ENCODE measurements around the gene MX1. TPM values are rescaled to one million over a fixed set of nuclear protein-coding genes. Genes with fewer than 3 reads are reported as not detected.
A peak's percentile ranks its signal among the peaks of the same experiment; 100 is the strongest.

Gene MX1
- total RNA-seq, 4 donors from 2014 or later: 27.3 to 82.2 (median 61.9) TPM

DNA sequence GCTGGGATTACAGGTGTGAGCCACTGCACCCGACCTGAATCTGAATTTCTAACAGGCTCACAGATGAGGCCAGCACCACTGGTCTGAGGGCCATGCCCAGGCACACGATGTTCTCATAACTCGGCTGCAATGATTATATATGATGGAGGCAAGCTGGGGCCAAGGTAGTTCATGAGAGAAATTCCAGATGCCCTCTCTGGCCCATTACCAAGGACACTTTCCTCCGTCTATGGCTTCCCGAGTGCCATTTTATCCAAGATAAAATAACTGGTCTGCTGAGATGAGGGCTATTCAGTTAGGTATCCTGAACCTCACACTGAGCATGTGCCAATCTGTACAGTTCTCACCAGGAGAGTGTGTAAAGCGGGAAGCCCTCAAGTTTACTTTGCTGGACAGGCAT lies 65.4 kb downstream of the MX1 start:
- no peak overlapping the region for H3K27ac ChIP-seq
- WGBS, 2 donors (ENCODE audit: low coverage in 1 of 2): 77% methylated on average over 6 of the region's 6 CpGs; no CpG with 5 or more reads in 1 of the 2 donors
- intact Hi-C loops (cut with DNase I; ENCODE audit: low total_unique reads): no loop called here
- DNase-seq: no peak
- in situ Hi-C loops (cut with MboI; ENCODE audit: low pct_ligation_motif_present in 1 of 4, low pct_unique_long_range_greater_than_20kb in 1 of 4, low sequenced_read_pairs in 3 of 4): no loop called here
- H3K27me3 ChIP-seq: no peaks in the 10 kb centered on the region
- no peak overlapping the region for H3K4me3 ChIP-seq
- no peaks in the 10 kb centered on the region for H3K4me1 ChIP-seq
- TF ChIP-seq EP300 (IDR thresholded peaks at IDR 0.05; ENCODE audit: low read depth) (peak; percentile 56), POLR2A (IDR thresholded peaks at IDR 0.05) (no peak), POLR2AphosphoS5 (IDR thresholded peaks at IDR 0.05) (peak in 1 of 3 donors; percentile 58)
- TF ChIP-seq, protein P1, sequence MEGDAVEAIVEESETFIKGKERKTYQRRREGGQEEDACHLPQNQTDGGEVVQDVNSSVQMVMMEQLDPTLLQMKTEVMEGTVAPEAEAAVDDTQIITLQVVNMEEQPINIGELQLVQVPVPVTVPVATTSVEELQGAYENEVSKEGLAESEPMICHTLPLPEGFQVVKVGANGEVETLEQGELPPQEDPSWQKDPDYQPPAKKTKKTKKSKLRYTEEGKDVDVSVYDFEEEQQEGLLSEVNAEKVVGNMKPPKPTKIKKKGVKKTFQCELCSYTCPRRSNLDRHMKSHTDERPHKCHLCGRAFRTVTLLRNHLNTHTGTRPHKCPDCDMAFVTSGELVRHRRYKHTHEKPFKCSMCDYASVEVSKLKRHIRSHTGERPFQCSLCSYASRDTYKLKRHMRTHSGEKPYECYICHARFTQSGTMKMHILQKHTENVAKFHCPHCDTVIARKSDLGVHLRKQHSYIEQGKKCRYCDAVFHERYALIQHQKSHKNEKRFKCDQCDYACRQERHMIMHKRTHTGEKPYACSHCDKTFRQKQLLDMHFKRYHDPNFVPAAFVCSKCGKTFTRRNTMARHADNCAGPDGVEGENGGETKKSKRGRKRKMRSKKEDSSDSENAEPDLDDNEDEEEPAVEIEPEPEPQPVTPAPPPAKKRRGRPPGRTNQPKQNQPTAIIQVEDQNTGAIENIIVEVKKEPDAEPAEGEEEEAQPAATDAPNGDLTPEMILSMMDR (IDR thresholded peaks at IDR 0.05): no peak
- no peaks in the 10 kb centered on the region for H3K9me3 ChIP-seq
- H3K36me3 ChIP-seq: peaks cover 0 to 23% (median 4%) of the 10 kb centered on the region in 4 donors

DNA sequence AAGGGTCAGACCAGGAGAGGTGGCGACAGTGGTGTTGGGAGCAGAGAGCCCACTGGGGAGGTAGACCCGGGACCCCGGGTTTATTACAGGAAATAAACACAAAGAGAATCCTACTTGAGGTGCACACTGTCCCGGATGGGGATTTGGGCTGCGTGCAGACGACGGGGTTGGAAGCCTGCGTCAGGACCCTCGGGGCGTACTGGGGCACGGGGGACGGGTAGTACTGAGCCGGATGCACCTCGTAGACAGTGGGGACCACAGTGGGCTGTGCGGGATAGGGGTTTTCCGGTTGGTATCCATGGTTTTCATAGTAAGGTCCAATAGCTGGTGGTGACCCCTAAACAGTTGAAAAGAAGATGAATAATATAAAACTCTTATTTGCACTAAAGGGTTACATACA lies 68.2 kb downstream of the MX1 start:
- TF ChIP-seq POLR2AphosphoS5 (IDR thresholded peaks at IDR 0.05) (no peak), POLR2A (IDR thresholded peaks at IDR 0.05) (no peak), EP300 (IDR thresholded peaks at IDR 0.05; ENCODE audit: low read depth) (no peak)
- TF ChIP-seq, protein P1 (IDR thresholded peaks at IDR 0.05): no peak
- no peak overlapping the region for H3K4me3 ChIP-seq
- 93 to 97% methylated on average over 13 to 16 of the region's 16 CpGs for WGBS, 2 donors (ENCODE audit: low coverage in 1 of 2)
- no peaks in the 10 kb centered on the region for H3K9me3 ChIP-seq
- H3K4me1 ChIP-seq: peaks cover 0 to 21% (median 7%) of the 10 kb centered on the region in 4 donors
- in situ Hi-C loops (cut with MboI; ENCODE audit: low pct_ligation_motif_present in 1 of 4, low pct_unique_long_range_greater_than_20kb in 1 of 4, low sequenced_read_pairs in 3 of 4) (no loop called here), intact Hi-C loops (cut with DNase I; ENCODE audit: low total_unique reads) (no loop called here)
- no peak for DNase-seq
- no peaks in the 10 kb centered on the region for H3K27me3 ChIP-seq
- no peak overlapping the region for H3K27ac ChIP-seq
- peaks cover 0 to 12% (median 4%) of the 10 kb centered on the region in 4 donors for H3K36me3 ChIP-seq

DNA sequence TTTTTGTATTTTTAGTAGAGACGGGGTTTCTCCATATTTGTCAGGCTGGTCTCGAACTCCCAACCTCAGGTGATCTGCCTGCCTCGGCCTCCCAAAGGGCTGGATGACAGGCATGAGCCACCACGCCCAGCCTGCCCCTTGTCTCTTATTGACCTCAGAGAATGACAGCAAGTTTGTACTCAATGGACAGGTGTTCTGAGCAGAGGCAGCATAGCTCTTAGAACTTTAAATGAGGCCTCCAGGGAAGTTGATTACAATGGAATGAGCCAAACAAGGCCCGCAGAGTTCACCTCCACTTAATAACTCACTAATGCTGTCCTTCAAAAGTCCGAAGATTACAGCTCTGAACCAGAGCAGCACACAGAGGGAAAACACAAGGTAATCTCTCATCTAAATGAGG lies 71.0 kb downstream of the MX1 start:
- Histone ChIP-seq H3K4me3 (no peak overlapping the region), H3K4me1 (peaks cover 0 to 44% (median 27%) of the 10 kb centered on the region in 4 donors), H3K36me3 (peaks cover 0 to 10% (median 4%) of the 10 kb centered on the region in 4 donors), H3K27ac (no peak overlapping the region), H3K27me3 (no peaks in the 10 kb centered on the region), H3K9me3 (no peaks in the 10 kb centered on the region)
- no peak for DNase-seq
- intact Hi-C loops (cut with DNase I; ENCODE audit: low total_unique reads): no loop called here
- 73% methylated on average over 6 of the region's 6 CpGs; no CpG with 5 or more reads in 1 of the 2 donors for WGBS, 2 donors (ENCODE audit: low coverage in 1 of 2)
- TF ChIP-seq EP300 (IDR thresholded peaks at IDR 0.05; ENCODE audit: low read depth): no peak
- TF ChIP-seq, protein P1 (IDR thresholded peaks at IDR 0.05): no peak
- TF ChIP-seq POLR2AphosphoS5 (IDR thresholded peaks at IDR 0.05): peak in 1 of 3 donors; percentile 35
- no peak for TF ChIP-seq POLR2A (IDR thresholded peaks at IDR 0.05)
- in situ Hi-C loops (cut with MboI; ENCODE audit: low pct_ligation_motif_present in 1 of 4, low pct_unique_long_range_greater_than_20kb in 1 of 4, low sequenced_read_pairs in 3 of 4): no loop called here

DNA sequence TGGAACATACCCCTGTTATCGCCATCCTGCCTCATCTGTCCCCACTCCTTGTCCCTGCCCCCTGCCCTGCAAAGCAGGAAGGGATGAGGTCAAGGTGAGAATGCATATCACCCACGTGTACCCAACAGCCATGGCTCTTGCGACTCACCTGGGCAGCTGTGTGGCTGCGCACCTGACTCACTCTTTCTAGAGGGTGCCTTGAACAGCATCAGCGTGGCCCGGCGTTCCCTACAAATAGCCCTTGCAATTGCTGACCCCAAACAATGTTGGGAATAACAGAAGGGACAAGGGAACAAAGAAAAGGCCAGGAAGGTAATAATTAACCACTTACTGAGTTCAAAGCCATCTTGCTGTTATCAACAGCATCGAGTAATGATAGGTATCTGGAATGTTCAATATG lies 71.7 kb downstream of the MX1 start:
- no peak overlapping the region for H3K4me3 ChIP-seq
- peaks cover 0 to 51% (median 32%) of the 10 kb centered on the region in 4 donors for H3K4me1 ChIP-seq
- in situ Hi-C loops (cut with MboI; ENCODE audit: low pct_ligation_motif_present in 1 of 4, low pct_unique_long_range_greater_than_20kb in 1 of 4, low sequenced_read_pairs in 3 of 4) (no loop called here), intact Hi-C loops (cut with DNase I; ENCODE audit: low total_unique reads) (no loop called here)
- whole genome bisulfite sequencing, 2 donors (ENCODE audit: low coverage in 1 of 2): 38 to 76% methylated on average over 1 to 8 of the region's 8 CpGs
- H3K36me3 ChIP-seq: peaks cover 0 to 10% (median 4%) of the 10 kb centered on the region in 4 donors
- TF ChIP-seq POLR2A (IDR thresholded peaks at IDR 0.05): no peak
- peak in 1 of 3 donors; percentile 17 for TF ChIP-seq POLR2AphosphoS5 (IDR thresholded peaks at IDR 0.05)
- DNase-seq: no peak
- no peaks in the 10 kb centered on the region for H3K27me3 ChIP-seq
- H3K9me3 ChIP-seq: no peaks in the 10 kb centered on the region
- peak overlapping the region in 2 of 4 donors; percentile 92 to 94 for H3K27ac ChIP-seq

DNA sequence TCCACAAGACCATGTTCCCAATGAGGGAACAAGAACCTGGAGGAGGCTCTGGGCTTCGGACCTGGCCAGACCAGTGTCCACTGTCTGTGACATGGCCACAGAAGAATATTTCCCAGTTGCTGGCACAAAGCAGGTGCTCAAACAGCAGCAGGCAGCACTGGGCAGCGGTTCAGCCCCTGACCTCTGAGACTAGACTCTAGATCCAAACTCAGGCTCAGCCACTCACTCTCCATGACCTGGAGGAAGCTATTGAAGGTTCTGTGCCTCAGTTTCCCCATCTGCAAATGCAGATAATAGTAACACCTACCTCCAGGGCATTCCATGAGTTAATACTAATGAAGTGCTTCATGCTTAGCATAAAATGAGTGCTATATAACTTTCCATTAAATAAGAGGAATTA lies 73.9 kb downstream of the MX1 start:
- Histone ChIP-seq H3K36me3 (no peaks in the 10 kb centered on the region), H3K9me3 (no peaks in the 10 kb centered on the region), H3K4me3 (peak overlapping the region in 1 of 4 donors; percentile 16), H3K4me1 (peaks cover 0 to 70% (median 36%) of the 10 kb centered on the region in 4 donors), H3K27ac (peak overlapping the region; percentile 87 to 94 (median 92)), H3K27me3 (no peaks in the 10 kb centered on the region)
- DNase-seq: no peak
- WGBS, 2 donors (ENCODE audit: low coverage in 1 of 2): 60 to 90% methylated on average over 2 of the region's 2 CpGs
- in situ Hi-C loops (cut with MboI; ENCODE audit: low pct_ligation_motif_present in 1 of 4, low pct_unique_long_range_greater_than_20kb in 1 of 4, low sequenced_read_pairs in 3 of 4) (no loop called here), intact Hi-C loops (cut with DNase I; ENCODE audit: low total_unique reads) (no loop called here)
- TF ChIP-seq, protein P1 (IDR thresholded peaks at IDR 0.05): no peak
- TF ChIP-seq POLR2AphosphoS5 (IDR thresholded peaks at IDR 0.05) (no peak), POLR2A (IDR thresholded peaks at IDR 0.05) (no peak), EP300 (IDR thresholded peaks at IDR 0.05; ENCODE audit: low read depth) (no peak)
